NCI-H524 treated with DMSO at 0.1 percent for 48 hours (cell line): ENCODE measurements around the gene SSTR3.

ENCODE experiments used
- DNase-seq: peaks from one replicate; lab custom pipeline; 2025; lab: John Stamatoyannopoulos, UW

Gene SSTR3

GRCh38 chr22:37229012-37229804 is 16.9 kb upstream of the SSTR3 start:
- no peak for DNase-seq

GRCh38 chr22:37228106-37229011 is 16.1 kb upstream of the SSTR3 start:
- DNase-seq, result no peak

GRCh38 chr22:37226514-37226913 is 14.2 kb upstream of the SSTR3 start:
- no peak for DNase-seq

GRCh38 chr22:37226087-37226486 is 13.8 kb upstream of the SSTR3 start:
- DNase-seq, result no peak

- peak; percentile 40 for DNase-seq
Measured at GRCh38 chr22:37225481-37225880, 13.2 kb upstream of the SSTR3 start.

- no peak for DNase-seq
Measured at GRCh38 chr22:37224757-37225420, 12.6 kb upstream of the SSTR3 start.

- no peak for DNase-seq
Measured at GRCh38 chr22:37223965-37224551, 11.8 kb upstream of the SSTR3 start.

GRCh38 chr22:37222440-37222971 is 10.2 kb upstream of the SSTR3 start:
- no peak for DNase-seq

GRCh38 chr22:37221424-37222333 is 9.4 kb upstream of the SSTR3 start:
- DNase-seq, result no peak

- DNase-seq, result no peak
Measured at GRCh38 chr22:37220543-37220981, 8.3 kb upstream of the SSTR3 start.

GRCh38 chr22:37219533-37219932 is 7.3 kb upstream of the SSTR3 start:
- no peak for DNase-seq

- DNase-seq, result no peak
Measured at GRCh38 chr22:37218771-37219411, 6.6 kb upstream of the SSTR3 start.

GRCh38 chr22:37218399-37218770 is 6.1 kb upstream of the SSTR3 start:
- DNase-seq, result no peak

- DNase-seq, result no peak
Measured at GRCh38 chr22:37215890-37216289, 3.6 kb upstream of the SSTR3 start.

- DNase-seq, result no peak
Measured at GRCh38 chr22:37214731-37215030, 2.4 kb upstream of the SSTR3 start.

- no peak for DNase-seq
Measured at GRCh38 chr22:37213941-37214730, 1.9 kb upstream of the SSTR3 start.

- no peak for DNase-seq
Measured at GRCh38 chr22:37213218-37213855, 1.1 kb upstream of the SSTR3 start.

- no peak for DNase-seq
Measured at GRCh38 chr22:37211866-37212173, 457 bp downstream of the SSTR3 start.

- no peak for DNase-seq
Measured at GRCh38 chr22:37211075-37211865, 1.0 kb downstream of the SSTR3 start.
